K562 (cell line): ENCODE measurements around the gene GAB1. TPM values are rescaled to one million over a fixed set of nuclear protein-coding genes. Genes with fewer than 3 reads are reported as not detected.

Experiments used
- FOXJ2 ChIP-seq: fragments of 200-800 bp; sonication (Bioruptor generic); IDR thresholded peaks from 2 replicates; pipeline ENCODE4 v1.6.1; 2016; ENCODE audit warnings: missing genetic modification characterization, missing compliant biosample characterization
- polyA plus RNA-seq, 8 experiments: library from polyadenylated mRNA; depleted of rRNA in 4 of 8; stranded (reverse) in 5 of 8; unstranded in 3 of 8; fragments of >200 nt; fragmentation: Nextera tagmentation in 2 of 8; fragmentation: Illumina TruSeq in 1 of 8; extraction: Ambion mirVana in 2 of 8; extraction: Trizol in 1 of 8; gene quantifications; 2 replicates each; pipeline versions ENCODE4 v1.2.1 to v1.2.3, GENCODE V29; 2011 to 2014; ENCODE audit warnings: inconsistent platforms in 1 of 8, missing spikeins in 1 of 8
- total RNA-seq, 7 experiments: library from RNA; depleted of rRNA in 6 of 7; stranded (reverse); fragments of >200 nt in 6 of 7; fragmentation: Illumina TruSeq in 2 of 7; extraction: Trizol in 2 of 7; gene quantifications; 2 replicates each; pipeline versions ENCODE4 v1.2.1 to v1.2.3, GENCODE V29; 2011 to 2021; ENCODE audit warnings: low replicate concordance in 1 of 7
- TF ChIP-seq, protein P1 (sequence below): fragments of 250-450 bp; sonication (Bioruptor Pico); IDR thresholded peaks from 2 replicates; pipeline ENCODE4 v1.5.0; 2021; ENCODE audit warnings: mild to moderate bottlenecking, moderate library complexity
- TF ChIP-seq, protein P2 (sequence below): fragments of 450-650 bp; IDR thresholded peaks from 2 replicates; pipeline ENCODE4 v1.6.1; 2017; ENCODE audit warnings: mild to moderate bottlenecking, moderate library complexity
- TF ChIP-seq, protein P3 (sequence below): fragments of 200-600 bp; sonication (generic); IDR thresholded peaks from one replicate; pipeline ENCODE4 v1.6.1; 2012; ENCODE audit warnings: mild to moderate bottlenecking, low read depth, low read length, inconsistent platforms
- TF ChIP-seq, protein P4 (sequence below): fragments of 250-450 bp; sonication (Bioruptor Pico); IDR thresholded peaks from 2 replicates; pipeline ENCODE4 v1.8.0; 2021; ENCODE audit warnings: borderline replicate concordance, mild to moderate bottlenecking, moderate library complexity; ENCODE audit not compliant: poor library complexity, severe bottlenecking
- TF ChIP-seq, protein P5 (sequence below): fragments of 200-800 bp; sonication (Bioruptor generic); IDR thresholded peaks from 2 replicates; pipeline ENCODE4 v1.6.1; 2017; ENCODE audit warnings: missing genetic modification characterization, missing compliant biosample characterization

GAB1 gene
- total and polyA plus RNA-seq, 9 of the 15 experiments (the other 6 are each of a cell fraction or from before 2014, with no cell fraction given) = 1.3 to 14.6 (median 7.5) TPM

DNA sequence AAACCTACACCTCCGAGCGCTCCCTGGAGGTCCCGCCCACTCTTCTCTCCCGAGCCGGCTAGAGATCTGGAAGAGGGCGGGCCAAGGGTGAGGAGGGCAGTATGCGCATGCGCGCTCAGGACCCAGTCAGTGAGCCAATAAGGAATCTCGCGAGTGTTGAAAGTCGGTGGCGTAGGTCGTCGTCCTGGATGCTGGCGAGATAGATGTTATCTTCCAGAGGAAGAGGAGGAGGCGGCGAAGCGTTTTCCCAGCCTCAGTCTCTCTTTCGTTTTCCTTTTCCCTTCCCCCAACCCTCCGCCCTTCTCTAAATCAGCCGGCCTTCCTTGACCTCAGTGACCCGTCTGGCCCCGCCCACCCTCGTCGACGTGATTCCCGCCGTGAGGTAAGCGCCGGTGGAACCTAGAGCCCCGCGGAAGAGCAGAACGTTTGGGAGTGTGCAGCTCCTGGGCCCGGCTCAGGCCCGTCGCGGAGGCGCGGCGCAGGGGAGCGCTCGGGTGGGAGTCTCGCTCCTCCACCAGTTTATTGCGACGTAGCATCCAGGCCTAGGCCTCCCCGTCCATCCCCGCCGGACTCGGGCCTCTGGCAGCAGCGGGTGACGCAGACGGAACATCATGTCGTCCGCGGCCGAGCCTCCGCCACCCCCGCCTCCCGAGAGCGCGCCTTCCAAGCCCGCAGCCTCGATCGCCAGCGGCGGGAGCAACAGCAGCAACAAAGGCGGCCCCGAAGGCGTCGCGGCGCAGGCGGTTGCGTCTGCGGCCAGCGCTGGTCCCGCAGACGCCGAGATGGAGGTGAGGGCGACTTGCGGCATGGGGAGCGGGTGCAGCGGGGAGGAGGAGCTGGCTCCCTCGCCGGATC, 176.9 kb downstream of the GAB1 start, which contains the start of gene SMARCA5 (continued):
- TF ChIP-seq, protein P1, sequence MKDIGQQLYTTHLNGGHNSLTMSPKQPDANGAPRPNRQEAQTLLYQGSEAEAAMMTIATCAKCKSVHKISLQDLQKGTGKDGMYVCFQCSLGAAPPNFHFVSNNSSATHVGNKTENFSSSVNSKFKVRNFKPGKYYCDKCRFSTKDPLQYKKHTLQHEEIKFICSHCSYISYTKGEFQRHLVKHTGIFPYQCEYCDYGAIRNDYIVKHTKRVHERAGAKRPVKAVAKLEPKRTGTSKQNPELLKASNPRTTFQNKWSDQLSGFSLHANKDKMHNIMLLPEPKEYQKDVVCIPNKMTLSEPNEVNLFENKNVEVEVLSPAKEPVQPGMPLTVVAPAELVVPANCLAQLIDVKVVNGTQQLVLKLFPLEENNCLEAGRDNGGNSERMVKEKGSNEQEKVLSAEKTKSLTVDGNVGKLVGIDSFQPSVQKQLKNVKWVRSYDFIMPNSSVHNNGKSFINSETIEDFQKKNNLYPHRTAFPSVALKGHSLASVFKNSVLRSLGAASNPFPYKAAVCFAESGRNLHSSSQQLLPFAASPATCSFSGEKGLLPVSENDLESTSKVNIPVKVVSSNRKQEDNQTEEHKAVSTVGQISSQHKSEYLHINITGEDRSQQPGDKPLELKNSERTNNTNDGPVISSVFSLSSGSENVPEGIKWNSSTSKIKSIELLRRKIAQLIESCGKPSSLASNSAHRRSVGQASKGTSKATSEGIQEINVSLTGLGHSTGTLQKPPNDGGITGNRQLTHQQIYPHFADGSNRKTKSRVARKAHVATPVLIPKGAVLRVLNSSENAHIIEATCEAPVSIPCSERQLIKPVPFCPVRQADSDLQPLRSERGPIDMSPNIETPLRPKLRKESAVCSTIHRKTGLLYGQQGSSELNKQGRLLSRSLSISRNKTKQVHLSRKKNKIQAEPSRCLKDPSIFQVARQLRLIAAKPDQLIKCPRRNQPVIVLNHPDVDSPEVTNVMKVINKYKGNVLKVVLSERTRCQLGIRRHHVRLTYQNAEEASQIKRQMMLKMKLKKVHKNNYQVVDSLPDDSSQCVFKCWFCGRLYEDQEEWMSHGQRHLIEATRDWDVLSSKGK (CRISPR knock-in tag) = no peak
- no peak for TF ChIP-seq FOXJ2 (tag)
- TF ChIP-seq, protein P2, sequence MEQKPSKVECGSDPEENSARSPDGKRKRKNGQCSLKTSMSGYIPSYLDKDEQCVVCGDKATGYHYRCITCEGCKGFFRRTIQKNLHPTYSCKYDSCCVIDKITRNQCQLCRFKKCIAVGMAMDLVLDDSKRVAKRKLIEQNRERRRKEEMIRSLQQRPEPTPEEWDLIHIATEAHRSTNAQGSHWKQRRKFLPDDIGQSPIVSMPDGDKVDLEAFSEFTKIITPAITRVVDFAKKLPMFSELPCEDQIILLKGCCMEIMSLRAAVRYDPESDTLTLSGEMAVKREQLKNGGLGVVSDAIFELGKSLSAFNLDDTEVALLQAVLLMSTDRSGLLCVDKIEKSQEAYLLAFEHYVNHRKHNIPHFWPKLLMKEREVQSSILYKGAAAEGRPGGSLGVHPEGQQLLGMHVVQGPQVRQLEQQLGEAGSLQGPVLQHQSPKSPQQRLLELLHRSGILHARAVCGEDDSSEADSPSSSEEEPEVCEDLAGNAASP = no peak
- TF ChIP-seq, protein P3, sequence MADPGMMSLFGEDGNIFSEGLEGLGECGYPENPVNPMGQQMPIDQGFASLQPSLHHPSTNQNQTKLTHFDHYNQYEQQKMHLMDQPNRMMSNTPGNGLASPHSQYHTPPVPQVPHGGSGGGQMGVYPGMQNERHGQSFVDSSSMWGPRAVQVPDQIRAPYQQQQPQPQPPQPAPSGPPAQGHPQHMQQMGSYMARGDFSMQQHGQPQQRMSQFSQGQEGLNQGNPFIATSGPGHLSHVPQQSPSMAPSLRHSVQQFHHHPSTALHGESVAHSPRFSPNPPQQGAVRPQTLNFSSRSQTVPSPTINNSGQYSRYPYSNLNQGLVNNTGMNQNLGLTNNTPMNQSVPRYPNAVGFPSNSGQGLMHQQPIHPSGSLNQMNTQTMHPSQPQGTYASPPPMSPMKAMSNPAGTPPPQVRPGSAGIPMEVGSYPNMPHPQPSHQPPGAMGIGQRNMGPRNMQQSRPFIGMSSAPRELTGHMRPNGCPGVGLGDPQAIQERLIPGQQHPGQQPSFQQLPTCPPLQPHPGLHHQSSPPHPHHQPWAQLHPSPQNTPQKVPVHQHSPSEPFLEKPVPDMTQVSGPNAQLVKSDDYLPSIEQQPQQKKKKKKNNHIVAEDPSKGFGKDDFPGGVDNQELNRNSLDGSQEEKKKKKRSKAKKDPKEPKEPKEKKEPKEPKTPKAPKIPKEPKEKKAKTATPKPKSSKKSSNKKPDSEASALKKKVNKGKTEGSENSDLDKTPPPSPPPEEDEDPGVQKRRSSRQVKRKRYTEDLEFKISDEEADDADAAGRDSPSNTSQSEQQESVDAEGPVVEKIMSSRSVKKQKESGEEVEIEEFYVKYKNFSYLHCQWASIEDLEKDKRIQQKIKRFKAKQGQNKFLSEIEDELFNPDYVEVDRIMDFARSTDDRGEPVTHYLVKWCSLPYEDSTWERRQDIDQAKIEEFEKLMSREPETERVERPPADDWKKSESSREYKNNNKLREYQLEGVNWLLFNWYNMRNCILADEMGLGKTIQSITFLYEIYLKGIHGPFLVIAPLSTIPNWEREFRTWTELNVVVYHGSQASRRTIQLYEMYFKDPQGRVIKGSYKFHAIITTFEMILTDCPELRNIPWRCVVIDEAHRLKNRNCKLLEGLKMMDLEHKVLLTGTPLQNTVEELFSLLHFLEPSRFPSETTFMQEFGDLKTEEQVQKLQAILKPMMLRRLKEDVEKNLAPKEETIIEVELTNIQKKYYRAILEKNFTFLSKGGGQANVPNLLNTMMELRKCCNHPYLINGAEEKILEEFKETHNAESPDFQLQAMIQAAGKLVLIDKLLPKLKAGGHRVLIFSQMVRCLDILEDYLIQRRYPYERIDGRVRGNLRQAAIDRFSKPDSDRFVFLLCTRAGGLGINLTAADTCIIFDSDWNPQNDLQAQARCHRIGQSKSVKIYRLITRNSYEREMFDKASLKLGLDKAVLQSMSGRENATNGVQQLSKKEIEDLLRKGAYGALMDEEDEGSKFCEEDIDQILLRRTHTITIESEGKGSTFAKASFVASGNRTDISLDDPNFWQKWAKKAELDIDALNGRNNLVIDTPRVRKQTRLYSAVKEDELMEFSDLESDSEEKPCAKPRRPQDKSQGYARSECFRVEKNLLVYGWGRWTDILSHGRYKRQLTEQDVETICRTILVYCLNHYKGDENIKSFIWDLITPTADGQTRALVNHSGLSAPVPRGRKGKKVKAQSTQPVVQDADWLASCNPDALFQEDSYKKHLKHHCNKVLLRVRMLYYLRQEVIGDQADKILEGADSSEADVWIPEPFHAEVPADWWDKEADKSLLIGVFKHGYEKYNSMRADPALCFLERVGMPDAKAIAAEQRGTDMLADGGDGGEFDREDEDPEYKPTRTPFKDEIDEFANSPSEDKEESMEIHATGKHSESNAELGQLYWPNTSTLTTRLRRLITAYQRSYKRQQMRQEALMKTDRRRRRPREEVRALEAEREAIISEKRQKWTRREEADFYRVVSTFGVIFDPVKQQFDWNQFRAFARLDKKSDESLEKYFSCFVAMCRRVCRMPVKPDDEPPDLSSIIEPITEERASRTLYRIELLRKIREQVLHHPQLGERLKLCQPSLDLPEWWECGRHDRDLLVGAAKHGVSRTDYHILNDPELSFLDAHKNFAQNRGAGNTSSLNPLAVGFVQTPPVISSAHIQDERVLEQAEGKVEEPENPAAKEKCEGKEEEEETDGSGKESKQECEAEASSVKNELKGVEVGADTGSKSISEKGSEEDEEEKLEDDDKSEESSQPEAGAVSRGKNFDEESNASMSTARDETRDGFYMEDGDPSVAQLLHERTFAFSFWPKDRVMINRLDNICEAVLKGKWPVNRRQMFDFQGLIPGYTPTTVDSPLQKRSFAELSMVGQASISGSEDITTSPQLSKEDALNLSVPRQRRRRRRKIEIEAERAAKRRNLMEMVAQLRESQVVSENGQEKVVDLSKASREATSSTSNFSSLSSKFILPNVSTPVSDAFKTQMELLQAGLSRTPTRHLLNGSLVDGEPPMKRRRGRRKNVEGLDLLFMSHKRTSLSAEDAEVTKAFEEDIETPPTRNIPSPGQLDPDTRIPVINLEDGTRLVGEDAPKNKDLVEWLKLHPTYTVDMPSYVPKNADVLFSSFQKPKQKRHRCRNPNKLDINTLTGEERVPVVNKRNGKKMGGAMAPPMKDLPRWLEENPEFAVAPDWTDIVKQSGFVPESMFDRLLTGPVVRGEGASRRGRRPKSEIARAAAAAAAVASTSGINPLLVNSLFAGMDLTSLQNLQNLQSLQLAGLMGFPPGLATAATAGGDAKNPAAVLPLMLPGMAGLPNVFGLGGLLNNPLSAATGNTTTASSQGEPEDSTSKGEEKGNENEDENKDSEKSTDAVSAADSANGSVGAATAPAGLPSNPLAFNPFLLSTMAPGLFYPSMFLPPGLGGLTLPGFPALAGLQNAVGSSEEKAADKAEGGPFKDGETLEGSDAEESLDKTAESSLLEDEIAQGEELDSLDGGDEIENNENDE = no peak
- TF ChIP-seq, protein P4, sequence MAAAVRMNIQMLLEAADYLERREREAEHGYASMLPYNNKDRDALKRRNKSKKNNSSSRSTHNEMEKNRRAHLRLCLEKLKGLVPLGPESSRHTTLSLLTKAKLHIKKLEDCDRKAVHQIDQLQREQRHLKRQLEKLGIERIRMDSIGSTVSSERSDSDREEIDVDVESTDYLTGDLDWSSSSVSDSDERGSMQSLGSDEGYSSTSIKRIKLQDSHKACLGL (CRISPR knock-in tag) = no peak
- TF ChIP-seq, protein P5, sequence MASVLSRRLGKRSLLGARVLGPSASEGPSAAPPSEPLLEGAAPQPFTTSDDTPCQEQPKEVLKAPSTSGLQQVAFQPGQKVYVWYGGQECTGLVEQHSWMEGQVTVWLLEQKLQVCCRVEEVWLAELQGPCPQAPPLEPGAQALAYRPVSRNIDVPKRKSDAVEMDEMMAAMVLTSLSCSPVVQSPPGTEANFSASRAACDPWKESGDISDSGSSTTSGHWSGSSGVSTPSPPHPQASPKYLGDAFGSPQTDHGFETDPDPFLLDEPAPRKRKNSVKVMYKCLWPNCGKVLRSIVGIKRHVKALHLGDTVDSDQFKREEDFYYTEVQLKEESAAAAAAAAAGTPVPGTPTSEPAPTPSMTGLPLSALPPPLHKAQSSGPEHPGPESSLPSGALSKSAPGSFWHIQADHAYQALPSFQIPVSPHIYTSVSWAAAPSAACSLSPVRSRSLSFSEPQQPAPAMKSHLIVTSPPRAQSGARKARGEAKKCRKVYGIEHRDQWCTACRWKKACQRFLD (CRISPR knock-in tag) = no peak
